ENCODE data around the gene SHC2.

The SHC2 gene

GRCh38 chr19:460877-461720 is at the start of gene SHC2:
SHC2 (minus strand) TSS chr19:461033; CDS start chr19:460996, 37 bp downstream.
- DNase-seq, result no peak

DNA sequence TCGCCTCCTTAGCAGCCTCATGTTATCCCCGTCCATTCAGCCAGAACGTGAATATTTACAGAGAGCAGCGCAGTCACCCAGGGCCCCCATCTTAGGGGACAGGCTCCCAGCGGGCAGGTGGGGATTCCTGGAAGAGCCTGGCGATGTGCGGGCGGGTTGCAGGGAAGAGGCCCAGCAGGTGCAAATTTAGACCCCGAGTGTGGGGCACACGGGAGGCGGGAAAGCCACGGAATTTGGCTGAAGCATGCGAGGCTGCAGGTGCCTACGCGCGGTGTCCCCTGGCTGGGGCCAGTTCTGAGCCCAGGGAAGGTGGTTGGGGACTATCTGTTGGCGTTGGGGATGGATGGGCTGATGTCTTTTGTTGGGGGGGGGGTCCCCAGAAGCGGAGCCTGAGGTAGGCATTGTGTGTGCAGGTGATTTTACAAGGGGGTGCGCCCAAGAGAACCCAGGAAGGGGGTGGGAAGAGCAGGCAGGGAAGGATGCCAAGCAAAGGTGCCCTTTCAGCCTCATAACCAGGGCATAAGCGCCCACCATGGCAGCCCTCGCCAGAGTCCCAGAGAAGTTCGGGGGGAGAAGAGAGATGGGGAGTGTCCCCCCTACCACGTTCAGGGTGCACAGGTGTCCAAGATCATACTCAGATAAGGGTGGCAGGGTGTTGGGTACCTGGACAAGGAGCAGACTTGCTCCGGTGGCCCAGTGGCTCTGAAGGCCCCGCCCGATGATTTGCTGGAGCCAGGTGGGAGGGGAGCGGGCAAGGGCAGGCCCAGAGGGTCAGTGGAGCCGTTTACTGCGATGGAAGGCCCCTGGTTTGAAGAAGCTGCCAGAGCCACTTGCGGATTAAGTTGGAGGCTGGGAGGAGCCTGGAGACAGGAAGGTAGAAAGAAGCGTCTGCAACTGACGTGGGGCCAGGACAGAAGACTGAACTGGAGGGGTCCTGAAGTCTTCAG is 47.6 kb upstream of the SHC2 start:
- no peak for DNase-seq

DNA sequence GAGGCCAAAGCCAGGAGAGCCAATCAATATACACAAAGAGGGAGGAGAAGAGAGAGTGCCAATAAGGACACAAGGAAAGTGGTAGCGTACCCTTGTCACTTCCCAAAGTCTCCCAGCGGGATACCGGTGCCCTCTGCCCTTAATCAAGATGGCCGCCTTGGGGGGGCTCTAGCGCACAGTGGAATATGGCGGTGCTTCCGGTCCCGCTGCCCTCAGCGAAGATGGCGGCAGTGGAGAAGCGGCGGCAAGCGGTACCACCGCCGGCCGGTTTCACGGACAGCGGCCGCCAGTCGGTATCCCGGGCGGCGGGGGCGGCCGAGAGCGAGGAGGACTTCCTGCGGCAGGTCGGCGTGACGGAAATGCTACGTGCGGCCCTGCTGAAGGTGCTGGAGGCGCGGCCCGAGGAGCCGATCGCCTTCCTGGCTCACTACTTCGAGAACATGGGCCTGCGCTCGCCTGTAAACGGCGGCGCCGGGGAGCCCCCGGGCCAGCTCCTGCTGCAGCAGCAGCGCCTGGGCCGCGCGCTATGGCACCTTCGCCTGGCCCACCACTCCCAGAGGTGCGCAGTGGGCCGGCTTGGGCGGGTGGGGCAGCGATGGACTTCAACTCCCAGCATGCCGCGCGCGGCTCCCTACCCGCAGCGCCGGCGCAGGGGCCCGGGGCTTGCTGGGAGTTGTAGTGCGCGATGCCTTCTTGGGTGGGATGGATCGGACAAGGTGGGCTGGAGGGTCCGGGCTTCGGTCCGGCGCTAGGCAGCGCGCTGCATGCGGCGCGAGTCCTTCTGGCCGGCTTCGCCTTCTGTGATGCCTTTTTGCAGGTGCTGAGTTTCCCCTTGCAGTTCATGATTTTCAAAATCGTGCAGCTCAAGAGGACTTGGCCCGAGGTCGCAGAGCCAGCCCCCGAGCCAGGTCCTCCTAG is 46.7 kb upstream of the SHC2 start, which contains the start of gene TPGS1:
Gene TPGS1 (plus strand): TSS at position 212 of the 918 bp plus-strand sequence. CDS start 10 bp downstream, at position 222.
- peak; percentile 88 for DNase-seq

DNA sequence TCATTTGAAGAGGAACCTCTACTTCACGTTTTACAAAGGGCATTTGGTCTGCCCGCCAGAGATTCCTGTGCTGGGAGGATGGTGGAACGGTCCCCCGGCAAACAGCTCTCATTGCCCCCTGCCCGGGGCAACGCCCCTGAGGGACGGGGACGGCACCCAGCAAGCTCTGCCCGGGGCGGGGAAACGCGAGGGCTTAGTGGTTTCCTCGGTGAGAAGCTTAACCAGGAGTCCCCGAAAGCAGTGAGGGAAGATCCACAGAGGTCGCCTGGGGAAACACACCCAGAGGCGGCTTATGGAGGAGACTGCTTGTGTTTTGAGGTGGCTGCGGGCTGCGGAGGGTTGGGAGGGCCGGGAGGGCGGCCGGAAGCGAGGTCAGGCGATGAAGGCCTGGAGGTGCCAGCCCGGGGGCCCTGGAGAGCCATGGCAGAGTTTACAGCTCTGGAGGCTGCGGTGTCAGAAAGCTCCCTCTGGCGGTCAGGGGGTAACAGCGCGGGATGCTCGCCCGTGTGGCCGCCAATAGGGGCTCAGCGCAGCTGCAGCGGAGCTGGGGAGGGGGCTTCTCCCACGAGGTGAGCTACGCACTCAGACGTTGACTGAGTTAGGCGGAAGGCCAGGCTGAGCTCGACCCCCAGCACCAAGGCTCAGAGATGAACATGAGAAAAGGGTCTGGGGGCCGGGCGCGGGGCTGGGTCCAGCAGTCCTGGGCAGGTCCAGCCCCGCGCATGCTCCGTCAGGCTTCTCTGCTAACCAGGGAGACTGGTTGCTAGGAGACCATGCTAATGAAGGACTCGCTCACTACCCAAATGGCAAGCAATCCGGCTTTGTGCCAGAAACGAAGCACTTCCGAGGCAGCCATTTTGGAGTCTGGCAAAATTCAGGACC is 45.8 kb upstream of the SHC2 start:
- peak; percentile 93 for DNase-seq

DNA sequence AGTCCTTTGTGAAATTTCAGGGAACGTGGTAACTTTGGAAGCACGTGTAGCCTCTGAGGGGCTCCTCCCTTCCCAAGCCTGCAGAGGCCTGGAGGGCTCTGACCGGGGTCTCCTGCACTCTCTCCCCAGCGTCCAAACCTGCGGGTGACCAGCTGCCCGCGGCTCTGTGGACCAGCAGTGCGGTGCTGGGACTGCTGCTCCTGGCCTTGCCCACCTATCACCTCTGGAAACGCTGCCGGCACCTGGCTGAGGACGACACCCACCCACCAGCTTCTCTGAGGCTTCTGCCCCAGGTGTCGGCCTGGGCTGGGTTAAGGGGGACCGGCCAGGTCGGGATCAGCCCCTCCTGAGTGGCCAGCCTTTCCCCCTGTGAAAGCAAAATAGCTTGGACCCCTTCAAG is 43.8 kb upstream of the SHC2 start:
- DNase-seq, result no peak

DNA sequence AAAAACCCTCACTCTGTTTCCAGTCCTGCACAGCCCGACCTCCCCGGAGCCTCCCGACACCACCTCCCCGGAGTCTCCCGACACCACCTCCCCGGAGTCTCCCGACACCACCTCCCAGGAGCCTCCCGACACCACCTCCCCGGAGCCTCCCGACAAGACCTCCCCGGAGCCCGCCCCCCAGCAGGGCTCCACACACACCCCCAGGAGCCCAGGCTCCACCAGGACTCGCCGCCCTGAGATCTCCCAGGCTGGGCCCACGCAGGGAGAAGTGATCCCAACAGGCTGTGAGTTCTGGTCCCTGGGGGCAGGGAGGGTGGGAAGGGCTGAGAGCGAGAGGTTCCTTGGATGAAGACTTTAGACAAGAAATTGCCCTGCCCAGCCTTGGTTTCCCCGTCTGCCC is 40.8 kb upstream of the SHC2 start:
- DNase-seq, result no peak

- no peak for DNase-seq
These were observed 38.3 kb upstream of the SHC2 start for GRCh38 chr19:498977-499623.

DNA sequence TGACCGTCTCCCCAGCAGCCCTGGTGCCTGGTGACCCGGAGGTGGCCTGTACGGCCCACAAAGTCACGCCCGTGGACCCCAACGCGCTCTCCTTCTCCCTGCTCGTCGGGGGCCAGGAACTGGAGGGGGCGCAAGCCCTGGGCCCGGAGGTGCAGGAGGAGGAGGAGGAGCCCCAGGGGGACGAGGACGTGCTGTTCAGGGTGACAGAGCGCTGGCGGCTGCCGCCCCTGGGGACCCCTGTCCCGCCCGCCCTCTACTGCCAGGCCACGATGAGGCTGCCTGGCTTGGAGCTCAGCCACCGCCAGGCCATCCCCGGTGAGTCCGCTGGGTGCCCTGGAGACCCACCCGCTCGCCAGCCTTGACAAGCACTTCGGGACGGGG is 37.7 kb upstream of the SHC2 start:
- no peak for DNase-seq

DNA sequence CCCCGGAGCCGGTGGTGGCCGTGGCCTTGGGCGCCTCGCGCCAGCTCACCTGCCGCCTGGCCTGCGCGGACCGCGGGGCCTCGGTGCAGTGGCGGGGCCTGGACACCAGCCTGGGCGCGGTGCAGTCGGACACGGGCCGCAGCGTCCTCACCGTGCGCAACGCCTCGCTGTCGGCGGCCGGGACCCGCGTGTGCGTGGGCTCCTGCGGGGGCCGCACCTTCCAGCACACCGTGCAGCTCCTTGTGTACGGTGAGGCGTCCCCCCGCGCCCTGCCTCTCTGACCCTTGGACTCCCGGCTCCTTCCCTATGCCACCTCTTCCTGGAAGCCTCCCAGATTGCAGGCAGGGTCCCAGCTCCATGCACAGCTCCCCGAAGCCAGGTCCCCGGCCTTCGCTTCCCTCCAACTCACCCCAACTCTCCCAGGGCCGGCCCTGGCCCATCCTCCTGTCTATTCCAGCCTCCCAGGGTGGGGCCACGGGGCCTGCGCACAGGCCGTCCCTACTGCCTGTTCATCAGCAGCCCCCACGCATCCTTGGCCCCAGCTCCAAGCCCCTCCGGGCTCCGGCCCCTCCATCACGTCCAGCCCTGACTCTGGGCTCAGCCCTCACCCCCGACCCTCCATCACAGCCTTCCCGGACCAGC is 37.2 kb upstream of the SHC2 start:
- no peak for DNase-seq

GRCh38 chr19:497491-497868 is 36.6 kb upstream of the SHC2 start:
- no peak for DNase-seq

GRCh38 chr19:496986-497385 is 36.2 kb upstream of the SHC2 start:
- no peak for DNase-seq

DNA sequence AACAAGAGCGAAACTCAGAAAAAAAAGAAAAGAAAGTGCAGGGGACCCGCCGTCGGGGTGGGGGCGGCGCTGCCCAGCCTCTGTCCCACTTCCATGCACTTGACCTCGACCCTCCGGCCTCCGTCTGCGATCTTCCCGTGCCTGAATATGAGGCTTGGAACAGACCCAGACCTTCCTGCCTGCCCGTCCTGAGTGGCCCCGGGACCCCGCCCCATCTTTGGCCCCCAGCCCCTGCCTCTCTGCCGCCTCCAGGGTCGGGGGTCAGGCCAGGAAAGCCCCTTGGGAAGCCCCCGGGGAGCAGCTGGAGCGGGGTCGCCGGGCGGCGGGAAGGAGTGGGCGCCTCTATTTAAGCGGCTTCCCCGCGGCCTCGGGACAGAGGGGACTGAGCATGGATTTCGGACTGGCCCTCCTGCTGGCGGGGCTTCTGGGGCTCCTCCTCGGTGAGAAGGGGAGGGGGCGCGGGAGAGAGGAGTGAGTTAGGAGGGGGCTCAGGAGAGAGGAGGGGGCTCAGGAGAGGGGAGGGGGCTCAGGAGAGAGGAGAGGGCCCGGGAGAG is 35.4 kb upstream of the SHC2 start, which contains the start of gene MADCAM1:
Gene MADCAM1 (plus strand): TSS at position 375 of the 554 bp plus-strand sequence. CDS start 14 bp downstream, at position 389.
- DNase-seq, result no peak

DNA sequence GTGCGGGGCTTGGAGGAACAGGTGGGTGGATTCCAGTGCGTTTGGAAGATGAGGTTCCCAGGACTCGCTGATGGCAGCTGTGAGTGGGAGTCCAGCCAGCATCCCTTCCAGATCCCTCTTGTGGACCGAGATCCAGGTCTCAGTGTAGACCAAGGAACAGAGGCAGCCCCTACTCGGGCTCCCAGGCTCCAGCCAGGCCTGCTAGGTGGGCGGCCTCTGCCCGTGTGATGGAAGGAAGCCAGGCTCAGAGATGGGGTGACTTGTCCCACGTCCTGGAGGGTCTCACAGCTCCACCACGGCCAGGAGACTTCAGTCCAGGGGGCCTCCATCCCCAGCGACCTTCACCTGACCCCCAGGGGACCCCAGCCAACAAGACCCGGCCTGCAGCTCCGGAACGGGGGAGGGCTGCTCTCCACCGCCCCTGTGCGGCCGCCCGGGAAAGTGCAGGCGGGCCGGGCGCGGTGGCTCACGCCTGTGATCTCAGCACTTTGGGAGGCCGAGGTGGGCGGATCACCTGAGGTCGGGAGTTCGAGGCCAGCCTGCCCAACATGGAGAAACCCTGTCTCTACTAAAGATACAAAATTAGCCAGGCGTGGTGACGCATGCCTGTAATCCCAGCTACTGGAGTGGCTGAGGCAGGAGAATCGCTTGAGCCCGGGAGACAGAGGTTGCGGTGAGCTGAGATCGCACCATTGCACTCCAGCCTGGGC is 34.7 kb upstream of the SHC2 start:
- DNase-seq, result peak; percentile 51

DNA sequence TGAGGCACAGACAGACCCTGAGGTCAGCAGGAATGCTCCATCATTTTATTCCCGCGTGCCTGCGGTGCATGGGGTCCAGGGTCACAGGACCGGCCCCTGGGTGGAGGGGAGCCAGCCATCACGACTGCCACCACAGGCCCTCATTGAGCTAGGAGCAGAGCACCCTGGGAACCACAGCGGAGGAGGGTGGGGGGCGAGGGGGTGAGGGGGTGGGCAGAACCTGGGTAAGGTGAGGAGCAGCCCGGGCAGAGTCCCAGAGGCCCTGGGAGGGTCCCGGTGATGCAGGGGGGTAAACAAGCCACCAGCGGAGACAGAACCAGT is 34.2 kb upstream of the SHC2 start:
- DNase-seq, result no peak

DNA sequence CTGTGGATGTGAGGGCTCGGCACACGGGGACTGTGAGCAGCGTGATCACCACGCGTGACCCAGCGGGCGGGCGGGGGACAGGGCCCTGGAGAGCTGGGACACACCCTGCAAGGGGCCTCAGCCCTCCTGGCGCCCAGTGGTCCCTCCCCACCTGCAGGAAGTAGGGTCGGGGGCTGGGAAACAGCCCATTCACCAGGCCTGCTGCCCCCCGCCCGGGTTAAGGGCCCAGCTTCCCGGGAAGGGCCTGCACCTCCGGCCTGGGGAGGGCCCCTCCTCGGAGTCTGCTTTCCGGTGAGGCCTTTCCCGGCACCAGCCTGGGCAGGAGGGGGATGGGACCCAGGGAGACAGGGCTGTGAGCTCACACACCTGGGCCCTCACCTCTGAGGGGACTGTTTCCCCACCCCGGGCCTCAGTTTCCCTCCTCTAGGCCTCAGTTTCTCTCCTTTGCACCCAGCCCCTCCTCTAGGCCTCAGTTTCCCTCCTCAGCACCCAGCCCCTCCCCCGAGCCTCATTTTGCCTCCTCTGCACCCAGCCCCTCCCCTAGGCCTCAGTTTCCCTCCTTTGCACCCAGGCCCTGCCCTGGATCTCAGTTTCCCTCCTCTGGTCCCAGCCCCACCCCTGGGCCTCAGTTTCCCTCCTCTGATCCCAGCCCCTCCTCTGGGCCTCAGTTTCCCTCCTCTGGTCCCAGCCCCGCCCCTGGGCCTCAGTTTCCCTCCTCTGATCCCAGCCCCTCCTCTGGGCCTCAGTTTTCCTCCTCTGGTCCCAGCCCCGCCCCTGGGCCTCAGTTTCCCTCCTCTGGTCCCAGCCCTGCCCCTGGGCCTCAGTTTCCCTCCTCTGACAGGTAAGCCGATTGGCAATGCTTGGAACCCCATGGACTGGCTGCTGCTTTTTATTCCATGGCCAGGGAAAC is 33.6 kb upstream of the SHC2 start:
- DNase-seq, result no peak

DNA sequence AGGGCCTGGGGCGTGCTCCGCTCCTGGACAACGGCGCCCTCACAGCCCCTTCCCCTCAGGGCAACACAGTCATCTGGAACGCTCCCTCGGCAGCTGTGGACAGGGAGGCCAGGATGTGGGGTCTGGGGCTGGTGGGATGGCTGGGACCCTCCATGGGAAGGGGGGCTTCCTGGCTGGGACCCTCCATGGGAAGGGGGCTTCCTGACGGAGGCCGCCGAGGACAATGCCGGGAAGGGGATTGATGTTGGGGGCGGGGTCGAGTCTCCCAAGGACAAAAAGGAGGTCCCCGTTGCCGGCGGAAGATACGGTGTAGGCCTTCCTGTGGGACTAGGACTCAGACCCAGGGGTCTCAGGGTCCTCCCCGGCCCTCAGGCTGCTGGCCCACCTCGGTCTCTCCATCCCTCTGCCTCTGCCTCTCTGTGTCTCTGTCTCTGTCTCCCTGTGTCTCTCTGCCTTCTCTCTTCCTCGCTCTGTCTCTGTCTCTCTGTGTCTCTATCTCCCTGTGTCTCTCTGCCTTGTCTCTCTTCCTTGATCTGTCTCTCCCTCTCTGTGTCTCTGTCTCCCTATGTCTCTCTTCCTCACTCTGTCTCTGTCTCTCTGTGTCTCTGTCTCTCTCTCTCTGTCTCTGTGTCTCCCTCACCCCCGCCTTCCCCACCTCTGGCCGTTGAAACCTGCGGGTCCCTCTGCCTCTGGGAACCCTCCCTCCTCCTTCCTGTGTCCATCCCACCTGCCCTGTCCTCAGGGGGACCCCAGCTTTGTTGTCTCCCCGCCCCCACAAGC is 32.7 kb upstream of the SHC2 start:
- DNase-seq, result no peak

GRCh38 chr19:492091-492531 is 31.3 kb upstream of the SHC2 start:
- peak; percentile 32 for DNase-seq

All from activated naive CD4-positive, alpha-beta T cell treated with Interleukin-2 at 50 U/mL for 16 hours (primary cell).